ENCODE data around the gene HIBCH.
A peak's percentile ranks its signal among the peaks of the same experiment; 100 is the strongest.
"Not testable (repeated sequence)": the region's sequence is repeated elsewhere in the genome, so short reads cannot be mapped to it uniquely, and the experiment has no call there.

The HIBCH gene, protein sequence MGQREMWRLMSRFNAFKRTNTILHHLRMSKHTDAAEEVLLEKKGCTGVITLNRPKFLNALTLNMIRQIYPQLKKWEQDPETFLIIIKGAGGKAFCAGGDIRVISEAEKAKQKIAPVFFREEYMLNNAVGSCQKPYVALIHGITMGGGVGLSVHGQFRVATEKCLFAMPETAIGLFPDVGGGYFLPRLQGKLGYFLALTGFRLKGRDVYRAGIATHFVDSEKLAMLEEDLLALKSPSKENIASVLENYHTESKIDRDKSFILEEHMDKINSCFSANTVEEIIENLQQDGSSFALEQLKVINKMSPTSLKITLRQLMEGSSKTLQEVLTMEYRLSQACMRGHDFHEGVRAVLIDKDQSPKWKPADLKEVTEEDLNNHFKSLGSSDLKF

DNA sequence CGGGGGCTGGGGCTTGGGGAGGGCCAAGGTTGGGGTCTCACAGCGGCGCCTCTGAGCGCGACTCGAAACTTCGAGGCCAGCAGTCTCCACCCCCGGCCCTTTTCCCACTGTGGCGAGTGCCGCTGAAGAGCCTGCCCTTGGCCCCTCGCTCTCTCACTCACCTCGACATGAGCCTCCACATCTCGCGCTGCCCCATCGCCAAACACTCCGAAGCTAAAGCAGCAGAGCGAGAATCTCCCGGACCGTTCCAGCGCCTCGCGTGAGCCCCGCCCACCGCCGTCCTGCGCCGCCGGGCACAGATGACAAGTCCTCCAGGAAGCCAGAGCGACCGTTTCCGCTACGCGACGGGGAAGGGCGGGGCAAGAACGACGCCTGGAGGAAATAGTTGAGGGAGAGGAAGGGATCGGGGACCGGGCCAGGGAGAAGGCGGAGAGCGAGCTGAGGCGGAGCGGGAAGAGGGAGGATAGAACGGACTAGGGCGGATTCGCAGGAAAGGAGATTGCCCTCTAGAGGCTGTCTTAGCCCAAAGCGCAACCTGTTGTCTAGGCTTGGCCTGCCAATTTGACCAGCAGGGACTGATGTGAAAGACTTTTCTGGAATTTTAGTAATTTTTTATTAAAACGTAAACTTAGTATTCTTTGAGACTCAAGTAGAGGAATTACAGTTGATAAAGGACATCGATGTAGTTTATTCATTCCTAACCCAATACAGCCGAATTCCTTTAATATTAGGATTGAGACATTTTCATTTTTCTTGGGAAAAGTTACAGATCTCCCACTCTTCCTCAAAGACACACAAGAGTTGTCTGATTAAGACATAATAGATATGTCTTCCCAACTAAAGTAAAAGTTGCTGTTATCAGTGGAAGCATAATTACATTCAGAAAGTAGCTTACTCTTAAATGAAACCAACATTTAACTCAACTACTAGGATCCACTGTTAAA, at the start of gene HIBCH:
Gene HIBCH (minus strand): TSS at position 272 of the 944 bp plus-strand sequence. CDS start 76 bp downstream, at position 196.
- peak; percentile 99 for DNase-seq (ENCODE audit: low spot score)

DNA sequence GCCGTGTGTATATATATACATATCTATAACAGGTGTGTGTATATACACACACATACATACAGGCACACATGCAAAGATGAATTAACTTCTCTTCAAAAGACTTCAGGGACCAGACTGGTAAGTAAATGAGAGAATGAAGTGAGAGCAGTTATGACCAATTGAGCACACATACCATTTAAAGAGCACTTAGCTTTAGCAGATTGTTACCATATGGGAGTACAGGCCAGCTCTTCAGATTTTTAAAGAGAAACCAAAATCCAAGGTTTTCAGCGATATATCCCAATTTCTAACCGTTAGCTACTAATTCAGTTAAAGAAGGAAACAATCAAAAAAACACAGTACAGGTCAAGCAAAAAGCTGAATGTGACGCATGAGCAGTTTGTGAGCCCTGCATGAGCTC, 47.5 kb upstream of the HIBCH start:
- no peak for DNase-seq (ENCODE audit: low spot score)

DNA sequence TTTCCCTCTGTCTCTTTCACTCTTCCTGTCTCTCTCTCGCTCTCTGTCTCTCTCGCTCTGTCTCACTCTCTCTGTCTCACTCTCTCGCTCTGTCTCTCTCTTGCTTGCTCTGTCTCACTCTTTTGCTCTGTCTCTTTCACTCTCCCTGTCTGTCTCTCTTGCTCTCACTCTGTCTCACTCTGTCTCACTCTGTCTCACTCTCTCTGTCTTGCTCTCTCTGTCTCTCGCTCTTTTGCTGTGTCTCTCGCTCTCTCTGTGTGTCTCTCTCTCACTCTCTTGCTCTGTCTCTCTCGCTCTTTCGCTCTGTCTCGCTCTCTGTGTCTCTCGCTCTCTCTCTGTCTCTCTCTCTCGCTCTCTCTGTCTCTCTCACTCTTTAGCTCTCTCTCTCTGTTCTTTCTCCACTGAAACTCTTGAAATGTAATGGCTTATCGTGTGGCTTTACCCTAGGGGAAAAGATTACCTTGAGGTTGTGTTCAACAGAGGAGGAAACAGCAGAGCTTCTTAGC, 46.7 kb upstream of the HIBCH start:
- no peak for DNase-seq (ENCODE audit: low spot score)

DNA sequence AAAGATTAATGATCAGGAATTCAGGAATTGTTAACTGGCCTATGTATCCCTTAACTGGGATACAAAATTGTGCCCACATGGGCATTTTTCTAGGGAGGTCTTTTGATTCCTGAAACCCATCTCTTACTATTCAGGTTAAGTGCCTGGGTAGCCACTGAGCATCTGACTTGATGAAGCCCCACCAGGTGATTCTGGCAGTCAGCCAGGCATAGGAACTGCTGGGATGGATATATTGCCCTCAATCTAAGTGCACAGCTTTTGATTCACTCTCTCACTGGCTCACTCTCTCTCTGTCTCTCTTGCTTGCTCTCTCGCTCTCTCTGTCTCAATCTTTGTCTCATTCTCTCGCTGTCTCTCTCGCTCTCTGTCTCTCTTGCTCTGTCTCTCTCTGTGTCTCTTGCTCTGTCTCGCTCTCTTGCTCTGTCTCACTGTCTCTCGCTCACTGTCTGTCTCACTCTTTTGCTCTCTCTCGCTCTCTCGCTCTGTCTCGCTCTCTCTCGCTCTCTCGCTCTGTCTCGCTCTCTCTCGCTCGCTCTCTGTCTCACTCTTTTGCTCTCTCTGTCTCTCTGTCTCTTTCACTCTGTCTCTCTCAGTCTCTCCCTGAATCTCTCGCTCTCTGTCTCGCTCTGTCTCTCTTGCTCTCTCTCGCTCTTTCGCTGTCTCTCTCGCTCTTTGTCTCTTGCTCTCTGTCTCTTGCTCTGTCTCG, 46.0 kb upstream of the HIBCH start:
- DNase-seq (ENCODE audit: low spot score): no peak

DNA sequence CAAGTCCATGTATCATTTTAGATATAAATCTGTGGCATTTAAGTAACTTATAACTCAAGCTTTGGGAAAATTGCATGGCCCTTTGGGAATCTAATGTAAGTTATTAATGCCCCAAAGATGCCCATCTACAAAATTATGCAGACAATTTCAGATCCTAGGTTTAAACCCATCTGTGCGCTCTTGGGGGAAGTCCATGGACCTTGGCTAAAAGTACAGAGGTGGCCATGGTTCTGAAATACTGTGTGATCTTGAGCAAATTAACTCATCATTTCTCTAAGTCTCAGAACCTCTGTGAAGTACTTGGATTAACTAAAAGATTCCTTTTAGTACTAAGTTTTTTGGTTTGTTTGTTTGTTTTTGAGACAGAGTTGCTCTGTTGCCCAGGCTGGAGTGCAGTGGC, 43.3 kb upstream of the HIBCH start:
- no peak for DNase-seq (ENCODE audit: low spot score)

DNA sequence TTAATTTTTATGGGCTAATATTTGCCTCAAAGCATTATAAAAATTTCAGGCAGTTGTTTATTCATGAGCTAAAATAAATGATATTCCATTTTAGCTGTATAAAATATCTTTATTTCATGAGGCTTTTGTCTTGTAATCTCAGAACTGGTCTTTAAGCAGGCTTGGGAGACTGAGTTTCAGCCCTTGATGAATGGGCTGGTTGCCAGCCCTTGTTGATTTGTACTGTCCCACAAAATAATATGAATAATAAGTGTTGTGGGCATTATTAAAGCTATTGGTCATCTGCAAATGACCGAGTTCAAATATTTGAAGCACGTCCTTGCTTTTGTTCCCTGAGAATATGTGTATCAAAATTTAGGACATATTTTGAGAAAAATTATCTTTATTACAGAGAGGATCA, 41.9 kb upstream of the HIBCH start:
- peak; percentile 52 for DNase-seq (ENCODE audit: low spot score)

DNA sequence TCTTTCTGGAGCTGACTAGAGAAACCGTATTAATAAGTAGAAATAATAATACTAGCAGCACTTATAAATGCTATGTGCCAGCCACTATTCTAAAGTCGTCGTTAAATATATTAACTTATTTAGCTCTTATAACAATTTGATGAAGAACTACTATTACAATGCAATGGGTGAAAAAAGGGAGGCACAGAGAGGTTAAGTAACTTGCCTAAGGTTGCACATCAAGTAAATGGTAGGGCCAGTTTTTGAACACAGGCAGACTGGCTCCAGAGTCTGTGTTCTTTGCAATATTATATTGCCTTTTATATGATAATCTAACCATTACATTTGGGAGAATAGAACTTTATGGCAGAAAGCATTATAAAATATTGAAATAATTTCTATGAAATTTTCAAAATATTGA, 41.3 kb upstream of the HIBCH start:
- DNase-seq (ENCODE audit: low spot score): no peak

DNA sequence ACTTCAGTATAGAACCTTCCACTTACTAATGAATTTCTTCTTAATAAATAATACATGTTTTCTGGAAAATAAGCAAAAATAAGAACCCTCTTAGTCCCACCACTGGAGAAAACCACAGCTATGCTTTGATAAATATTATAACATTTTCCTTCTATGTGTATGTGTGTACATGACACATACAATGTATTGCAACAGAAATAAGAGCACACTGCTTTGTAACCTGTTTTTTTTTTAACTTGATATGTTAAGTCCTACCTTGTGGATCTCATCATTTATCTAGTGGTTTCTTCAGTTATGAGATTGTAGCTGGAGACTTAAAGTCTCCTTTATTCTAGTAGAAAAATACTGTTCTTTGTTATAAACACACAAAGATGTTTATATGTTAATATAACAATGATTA, 40.9 kb upstream of the HIBCH start:
- peak; percentile 30 for DNase-seq (ENCODE audit: low spot score)

DNA sequence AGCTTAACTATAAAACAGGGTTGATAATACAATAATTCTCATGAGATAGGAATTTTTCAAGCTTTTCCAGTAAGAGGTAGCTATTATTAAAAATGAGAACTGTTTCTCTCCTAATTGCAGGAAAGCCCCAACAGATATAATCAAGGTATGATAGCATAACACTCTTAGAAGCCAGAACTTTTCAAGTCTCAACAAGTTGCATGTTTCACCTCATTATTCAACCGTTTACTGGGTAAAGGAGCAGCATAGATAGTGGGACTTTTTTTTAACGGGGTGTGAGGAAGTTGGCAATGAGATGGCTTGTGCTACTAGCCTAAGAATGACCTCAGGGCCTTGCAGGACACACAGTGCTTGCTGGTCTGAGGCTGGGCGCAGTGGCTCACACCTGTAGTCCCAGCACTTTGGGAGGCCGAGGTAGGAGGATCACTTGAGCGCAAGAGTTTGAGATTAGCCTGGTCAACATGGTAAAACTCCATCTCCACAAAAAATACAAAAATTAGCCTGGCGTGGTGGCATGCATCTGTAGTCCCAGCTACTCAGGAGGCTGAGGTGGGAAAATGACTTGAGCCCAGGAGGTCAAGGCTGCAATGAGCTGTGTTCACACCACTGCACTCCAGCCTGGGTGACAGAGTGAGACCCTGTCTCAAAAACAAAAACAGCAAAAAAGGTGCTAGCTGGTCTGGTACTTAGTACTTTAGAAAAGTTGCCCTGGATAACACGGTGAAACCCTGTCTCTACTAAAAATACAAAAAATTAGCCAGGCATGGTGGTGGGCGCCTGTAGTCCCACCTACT, 39.2 kb upstream of the HIBCH start:
- not testable (repeated sequence) for DNase-seq (ENCODE audit: low spot score)

DNA sequence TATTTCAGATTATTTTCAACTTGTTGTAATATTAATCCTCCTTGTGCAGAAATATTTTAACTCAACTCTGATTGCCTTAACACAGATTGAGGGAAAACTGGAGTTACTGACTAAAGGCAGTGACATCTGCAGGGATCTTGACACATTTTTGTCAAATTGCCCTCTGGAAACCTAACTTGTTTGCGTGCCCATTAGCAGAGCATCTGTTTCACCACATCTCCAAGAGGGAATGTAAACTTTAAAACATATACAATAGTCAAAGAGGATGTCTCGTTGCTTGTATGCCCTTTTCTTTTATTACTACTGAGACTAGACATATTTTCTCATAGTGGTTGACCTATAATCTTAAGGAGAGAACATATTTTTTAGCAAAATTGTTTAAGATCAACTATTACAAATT, 38.0 kb upstream of the HIBCH start:
- no peak for DNase-seq (ENCODE audit: low spot score)

DNA sequence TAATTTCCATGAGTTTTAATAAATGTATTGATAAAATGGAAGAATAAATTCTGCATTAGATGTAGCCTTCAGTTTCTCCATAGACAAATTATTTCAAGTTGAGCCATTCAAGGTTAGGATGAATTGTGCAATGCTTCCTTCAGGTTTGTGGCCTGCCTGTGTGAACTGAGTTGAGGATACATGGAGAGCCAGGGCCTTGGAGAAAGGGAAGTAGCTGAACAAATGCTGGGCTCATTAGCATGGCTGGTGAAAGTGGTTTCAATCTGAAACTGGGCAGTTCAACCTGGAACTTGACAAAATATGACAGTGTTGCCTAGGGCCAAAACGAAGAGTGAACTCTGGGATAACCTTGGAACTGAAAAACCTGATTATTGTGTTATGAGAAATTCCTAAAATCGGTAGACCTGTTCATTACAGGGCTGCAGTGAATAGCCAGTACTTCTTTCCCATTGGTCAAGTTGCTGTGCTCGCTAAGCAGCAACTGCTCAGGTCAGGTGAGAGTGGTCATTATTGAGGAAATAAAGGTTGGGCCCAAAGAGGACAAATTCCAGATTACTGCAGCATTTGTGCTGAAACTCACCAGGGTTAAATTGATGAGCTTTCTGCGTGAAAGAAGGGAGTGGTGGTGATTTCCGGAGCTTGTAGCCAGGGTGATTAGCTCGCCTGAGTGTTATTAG, 36.5 kb upstream of the HIBCH start:
- no peak for DNase-seq (ENCODE audit: low spot score)

DNA sequence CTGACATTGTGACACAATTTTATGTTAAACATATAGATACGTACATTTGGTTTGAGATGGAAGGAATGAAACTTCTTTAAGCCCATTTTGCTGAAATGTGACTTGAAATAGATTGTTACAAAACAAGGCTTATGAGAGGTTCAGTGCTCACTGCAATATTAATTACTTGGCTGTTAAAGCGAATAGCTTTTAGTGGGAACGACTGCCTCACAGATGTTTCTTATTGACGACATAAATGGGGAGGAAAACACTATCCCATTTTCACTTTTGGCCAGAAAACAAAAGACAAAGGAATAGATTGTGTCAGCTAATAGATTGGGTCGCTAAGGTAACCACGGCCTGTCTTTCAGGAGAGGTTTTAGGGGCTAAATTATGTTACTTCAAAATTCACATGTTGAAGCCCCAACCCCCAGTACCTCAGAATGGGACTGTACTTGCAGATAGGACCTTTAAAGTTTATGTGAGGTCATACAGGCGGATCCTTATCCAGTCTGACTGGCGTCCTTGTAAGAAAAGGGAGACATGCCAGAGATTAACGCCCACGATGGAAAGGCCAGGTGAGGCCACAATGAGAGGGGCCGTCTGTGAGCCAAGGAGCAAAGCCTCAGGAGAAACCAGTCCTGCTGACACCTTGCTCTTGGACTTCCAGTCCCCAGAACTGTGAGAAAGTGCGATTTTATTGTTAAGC, 34.5 kb upstream of the HIBCH start:
- DNase-seq (ENCODE audit: low spot score): peak; percentile 63

DNA sequence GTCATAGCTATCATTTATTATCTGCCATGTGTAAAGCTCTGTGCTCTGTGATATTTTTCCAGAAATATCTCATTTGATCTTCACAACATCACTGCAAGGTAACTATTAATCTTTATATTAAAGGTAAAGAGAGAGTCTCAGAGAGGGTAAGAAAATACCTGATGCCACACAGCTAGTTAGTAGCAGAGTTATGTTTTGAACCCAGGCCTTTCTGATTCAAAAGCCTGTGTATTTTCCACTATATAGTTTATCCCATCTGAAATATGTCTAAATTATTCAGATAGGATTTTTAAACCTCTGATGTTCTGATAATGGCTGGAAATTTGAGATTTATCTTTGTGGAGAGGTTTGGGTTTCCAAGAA, 33.9 kb upstream of the HIBCH start:
- DNase-seq (ENCODE audit: low spot score): no peak

DNA sequence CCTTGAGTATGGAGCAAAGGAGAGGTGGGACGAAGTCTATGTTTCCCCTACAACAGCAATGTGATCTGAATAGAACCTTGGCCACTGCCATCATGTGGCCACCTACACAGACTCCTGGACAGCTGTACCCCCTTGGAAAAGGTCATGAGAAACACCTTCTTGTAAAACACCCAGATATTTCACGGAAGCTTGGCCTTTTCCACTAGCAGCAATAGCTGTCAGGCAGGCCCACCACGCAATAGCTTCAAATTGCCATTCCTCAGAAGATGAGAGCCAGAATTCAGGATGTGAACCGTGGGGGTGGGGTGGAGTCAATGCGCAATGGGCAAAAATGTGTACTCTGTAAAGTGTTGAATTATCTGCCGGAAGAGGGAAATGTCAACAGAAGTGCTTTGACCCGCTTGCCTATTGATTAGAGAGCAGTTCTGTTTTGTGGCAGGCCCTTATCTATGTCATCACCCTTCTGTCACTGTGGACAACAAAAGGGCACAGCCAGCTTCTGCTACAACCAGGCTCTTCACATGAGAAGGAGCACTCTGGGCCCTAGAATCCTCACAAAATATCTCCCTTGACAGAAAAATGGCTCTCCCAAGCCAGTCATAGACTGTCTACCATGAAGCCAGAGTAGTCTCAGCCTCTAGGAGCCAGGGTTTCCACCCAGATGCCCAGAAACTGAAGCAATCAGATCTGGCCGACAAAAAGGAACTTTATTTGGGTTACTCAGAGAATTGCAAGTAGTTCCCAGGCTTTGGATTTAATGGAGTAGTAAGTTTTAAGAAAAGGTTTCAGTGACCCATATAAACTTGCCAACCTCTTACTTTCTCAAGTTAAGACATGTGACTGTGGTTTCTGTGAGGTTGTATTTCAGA, 33.3 kb upstream of the HIBCH start:
- peak; percentile 76 for DNase-seq (ENCODE audit: low spot score)

DNA sequence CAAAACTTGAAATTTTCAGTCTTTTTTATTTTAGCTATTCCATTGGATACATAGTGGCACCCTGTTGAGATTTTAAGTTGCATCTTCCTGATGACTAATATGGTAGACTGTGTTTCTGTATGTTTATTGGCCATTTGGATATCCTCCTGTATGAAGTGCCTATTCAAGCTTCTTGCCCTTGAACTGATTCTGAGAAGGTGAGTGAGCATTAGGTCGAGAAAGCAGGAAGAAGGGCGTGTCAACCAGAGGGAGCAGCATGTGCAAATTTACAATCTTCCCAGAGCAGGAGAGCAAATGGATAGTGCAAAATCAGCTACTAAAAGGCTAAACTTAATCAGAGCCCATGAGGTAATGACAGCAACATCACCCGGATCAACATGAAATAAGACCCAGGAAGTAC, 32.3 kb upstream of the HIBCH start:
- no peak for DNase-seq (ENCODE audit: low spot score)

DNA sequence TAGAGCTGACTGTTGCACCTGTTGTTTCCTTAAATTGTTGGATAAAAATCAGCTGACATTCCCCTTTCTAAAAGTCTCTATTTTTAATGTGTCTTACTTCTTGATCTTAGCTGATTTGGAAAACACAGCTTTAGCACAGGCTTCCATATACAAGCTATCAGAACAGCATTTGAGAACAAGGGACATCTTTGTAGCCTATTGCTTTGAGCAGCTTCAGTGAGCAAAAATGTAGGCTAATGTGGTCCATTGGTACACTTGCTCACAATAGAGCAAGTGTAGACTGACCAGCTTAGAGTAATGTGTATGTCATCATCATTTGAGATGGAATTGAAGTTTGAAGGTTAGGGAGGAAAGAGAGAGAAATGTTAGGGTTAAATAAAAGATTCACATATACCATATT, 30.7 kb upstream of the HIBCH start:
- DNase-seq (ENCODE audit: low spot score): peak; percentile 67

DNA sequence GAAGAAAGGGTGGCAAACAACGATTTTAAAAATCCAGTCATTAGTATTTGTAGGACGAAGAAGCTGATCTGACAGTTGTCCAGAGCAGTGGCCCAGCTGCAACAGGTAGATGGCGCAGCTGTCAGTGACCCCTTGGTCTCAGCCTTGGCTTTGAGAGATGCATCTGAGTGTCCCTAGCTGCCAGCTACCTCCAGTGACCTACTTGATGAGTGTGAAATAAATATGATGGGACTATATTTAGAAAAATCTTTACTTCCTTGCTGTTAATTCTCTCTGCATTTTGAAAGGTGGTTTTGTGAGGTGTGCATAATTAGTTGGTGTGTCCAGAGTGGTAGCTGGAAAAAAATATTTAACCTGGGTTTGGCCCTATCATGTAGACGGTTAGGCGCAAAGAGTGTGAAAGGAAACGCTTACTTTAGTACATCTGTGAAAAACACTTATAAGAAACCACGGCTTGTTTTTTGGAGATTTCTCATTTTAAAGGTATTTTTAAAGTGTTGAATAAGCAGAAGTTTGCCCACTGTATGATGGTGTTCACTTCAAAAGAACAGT, 24.7 kb upstream of the HIBCH start:
- DNase-seq (ENCODE audit: low spot score): peak; percentile 82

DNA sequence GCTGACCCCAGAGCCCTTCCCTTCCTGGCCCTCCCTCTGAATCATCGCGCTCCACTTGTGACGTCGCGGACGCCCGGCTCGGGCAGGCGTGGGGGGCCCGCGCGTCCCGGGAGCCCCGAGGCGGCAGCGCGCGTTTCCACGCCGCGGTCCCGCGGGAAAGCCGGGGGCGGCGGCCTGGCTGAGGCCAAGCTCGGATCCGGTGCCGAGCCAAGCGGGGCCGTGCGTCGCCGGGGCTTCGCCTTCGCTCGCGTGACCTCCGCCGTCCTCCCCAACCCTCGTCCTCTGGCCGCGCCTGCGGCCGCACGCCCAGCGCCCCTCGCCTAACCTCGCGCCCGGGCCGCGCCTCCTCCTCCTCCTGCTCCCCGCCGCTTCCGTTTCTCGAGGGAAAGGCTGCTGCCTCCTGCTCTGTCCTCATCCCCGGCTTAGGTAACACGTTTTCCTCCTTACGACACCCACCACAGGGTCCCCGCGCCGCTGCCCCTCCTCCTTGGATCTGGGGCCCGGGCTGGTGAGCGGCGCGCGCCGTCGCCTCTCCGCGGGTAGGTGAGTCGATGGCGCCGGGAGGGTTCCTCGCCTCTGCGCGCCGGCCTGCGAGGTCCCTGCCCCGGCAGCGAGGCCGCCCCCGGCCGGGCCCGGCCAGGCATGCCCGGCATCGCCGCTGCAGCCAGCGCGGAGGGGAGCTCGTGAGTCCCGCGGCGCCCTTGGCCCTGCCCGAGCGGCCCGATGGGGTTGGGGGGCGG, 24.1 kb upstream of the HIBCH start, which contains the start of gene INPP1:
Gene INPP1 (plus strand): TSS at position 54 of the 740 bp plus-strand sequence. CDS start 16,514 bp downstream, outside the sequence.
- peak; percentile 66 for DNase-seq (ENCODE audit: low spot score)
